ENCODE results near the gene LEF1. TPM values are rescaled to one million over a fixed set of nuclear protein-coding genes. Genes with fewer than 3 reads are reported as not detected.

Gene LEF1
- total RNA-seq, 1 experiment from 2014 or later, result 0.79 TPM

- Histone ChIP-seq H4K20me1 (ENCODE audit: insufficient read depth) (no peaks in the 10 kb centered on the region), H3K4me3 (replicated peaks in 1 of 2; ENCODE audit: low read depth in 1 of 2, low read length in 2 of 2) (no peak overlapping the region), H3K9me2 (ENCODE audit: insufficient read depth) (no peaks in the 10 kb centered on the region), H3K9me3 (ENCODE audit: control insufficient read depth in 1 of 2, insufficient read depth in 1 of 2, low read depth in 1 of 2, low read length in 2 of 2) (no peaks in the 10 kb centered on the region), H2AFZ (ENCODE audit: low read depth, low read length, poor library complexity, severe bottlenecking) (peak overlapping the region; percentile 83), H3K36me3 (ENCODE audit: control insufficient read depth in 1 of 2, insufficient read depth in 2 of 2, low read length in 2 of 2) (no peaks in the 10 kb centered on the region), H3K27me3 (ENCODE audit: insufficient read depth, low read length) (no peaks in the 10 kb centered on the region), H3K27ac (ENCODE audit: low read depth, low read length) (no peak overlapping the region), H3K4me1 (ENCODE audit: control insufficient read depth in 1 of 2, insufficient read depth in 2 of 2, low read length in 2 of 2) (peaks cover 0 to 22% of the 10 kb centered on the region in 2 experiments; a peak in 2 of 4 replicates), H3K4me2 (ENCODE audit: low read length) (peak overlapping the region; percentile 9), H3K9ac (ENCODE audit: low read length) (no peak overlapping the region), H3K79me2 (ENCODE audit: insufficient read depth, low read length) (no peaks in the 10 kb centered on the region)
- intact Hi-C loops (cut with micrococcal nuclease), result loop anchor here (1.0 to 10.0 kb wide), 3 partner anchors 432 to 1344 kb away; no protein-coding TSS in a partner anchor
- no TSS peak for BruUV-seq (replicated peaks)
- no peak for TF ChIP-seq RAD21 (IDR thresholded peaks at IDR 0.05; ENCODE audit: low read depth)
- TF ChIP-seq TCF7L2 (IDR thresholded peaks at IDR 0.05; ENCODE audit: borderline replicate concordance, extremely low read depth, insufficient read depth, insufficient read length), result peak; percentile 58
- TF ChIP-seq EZH2 (IDR thresholded peaks at IDR 0.05), result no peak
- no peak for TF ChIP-seq FOSL1 (IDR thresholded peaks at IDR 0.05; ENCODE audit: low read depth)
- ChIA-PET RAD21 (ENCODE audit: low non-redundant PET in 1 of 2, low total read pairs in 2 of 2, uncharacterized antibody in 2 of 2, unreplicated experiment in 2 of 2) (interaction anchor here (0.7 to 1.3 kb wide), 4 partner anchors 12 to 512 kb away, joined by 3 read pairs; no protein-coding TSS in a partner anchor), CTCF (interaction anchor here (0.8 to 5.4 kb wide), 4 partner anchors 41 to 512 kb away, joined by 3 to 29 read pairs (median 7); no protein-coding TSS in a partner anchor), POLR2A (interaction anchor here (1.4 kb wide), 1 partner anchor 512 kb away, joined by 3 read pairs; no protein-coding TSS in a partner anchor)
- DNase-seq (ENCODE audit: low read depth, low spot score) (no peak), ATAC-seq (0 out of 2 replicates have a peak, but pooled peaks have one; percentile 25)
These were observed 107.9 kb downstream of the LEF1 start for GRCh38 chr4:108060686-108061321.

- ChIA-PET RAD21 (ENCODE audit: low non-redundant PET in 1 of 2, low total read pairs in 2 of 2, uncharacterized antibody in 2 of 2, unreplicated experiment in 2 of 2) (interaction anchor here in 1 of 2 experiments (0.9 to 1.3 kb wide), 2 partner anchors 30 to 512 kb away, joined by 3 to 4 read pairs; no protein-coding TSS in a partner anchor), CTCF (interaction anchor here (1.3 to 5.4 kb wide), 3 partner anchors 40 to 512 kb away, joined by 3 to 29 read pairs (median 11); no protein-coding TSS in a partner anchor), POLR2A (interaction anchor here (1.4 kb wide), 1 partner anchor 513 kb away, joined by 3 read pairs; no protein-coding TSS in a partner anchor)
- H3K36me3 ChIP-seq (ENCODE audit: control insufficient read depth in 1 of 2, insufficient read depth in 2 of 2, low read length in 2 of 2), result no peaks in the 10 kb centered on the region
- ATAC-seq, result peak; percentile 66
- H3K4me3 ChIP-seq (replicated peaks in 1 of 2; ENCODE audit: low read depth in 1 of 2, low read length in 2 of 2), result no peak overlapping the region
- no peak overlapping the region for H3K9ac ChIP-seq (ENCODE audit: low read length)
- H3K4me1 ChIP-seq (ENCODE audit: control insufficient read depth in 1 of 2, insufficient read depth in 2 of 2, low read length in 2 of 2), result peaks cover 0 to 22% of the 10 kb centered on the region in 2 experiments; a peak in 2 of 4 replicates
- H3K4me2 ChIP-seq (ENCODE audit: low read length), result no peak overlapping the region
- peak overlapping the region; percentile 83 for H2AFZ ChIP-seq (ENCODE audit: low read depth, low read length, poor library complexity, severe bottlenecking)
- H3K27ac ChIP-seq (ENCODE audit: low read depth, low read length), result no peak overlapping the region
- no TSS peak for BruUV-seq (replicated peaks)
- peak; percentile 41 for DNase-seq (ENCODE audit: low read depth, low spot score)
- intact Hi-C loops (cut with micrococcal nuclease), result loop anchor here (1.0 to 10.0 kb wide), 3 partner anchors 433 to 1345 kb away; no protein-coding TSS in a partner anchor
- H3K9me2 ChIP-seq (ENCODE audit: insufficient read depth), result no peaks in the 10 kb centered on the region
- no peaks in the 10 kb centered on the region for H3K9me3 ChIP-seq (ENCODE audit: control insufficient read depth in 1 of 2, insufficient read depth in 1 of 2, low read depth in 1 of 2, low read length in 2 of 2)
- H3K27me3 ChIP-seq (ENCODE audit: insufficient read depth, low read length), result no peaks in the 10 kb centered on the region
- no peaks in the 10 kb centered on the region for H3K79me2 ChIP-seq (ENCODE audit: insufficient read depth, low read length)
- no peaks in the 10 kb centered on the region for H4K20me1 ChIP-seq (ENCODE audit: insufficient read depth)
- TF ChIP-seq FOSL1 (IDR thresholded peaks at IDR 0.05; ENCODE audit: low read depth) (no peak), CTCF (IDR thresholded peaks at IDR 0.05 in 2 of 3, conservative IDR thresholded peaks at IDR 0.05 in 1 of 3; ENCODE audit: borderline replicate concordance in 1 of 3, insufficient read depth in 1 of 3, low read depth in 2 of 3, low read length in 2 of 3) (peak; percentile 32 to 57 (median 42); a peak in 4 of 6 replicates), RAD21 (IDR thresholded peaks at IDR 0.05; ENCODE audit: low read depth) (peak; percentile 82)
These were observed 108.6 kb downstream of the LEF1 start for GRCh38 chr4:108060164-108060563.
